ENCODE results near the gene P3H3. TPM values are rescaled to one million over a fixed set of nuclear protein-coding genes. Genes with fewer than 3 reads are reported as not detected.

P3H3 gene
- total and polyA plus RNA-seq, 9 of the 15 experiments (the other 6 are each of a cell fraction or from before 2014, with no cell fraction given): 0.03 to 15.0 (median 4.8) TPM

DNA sequence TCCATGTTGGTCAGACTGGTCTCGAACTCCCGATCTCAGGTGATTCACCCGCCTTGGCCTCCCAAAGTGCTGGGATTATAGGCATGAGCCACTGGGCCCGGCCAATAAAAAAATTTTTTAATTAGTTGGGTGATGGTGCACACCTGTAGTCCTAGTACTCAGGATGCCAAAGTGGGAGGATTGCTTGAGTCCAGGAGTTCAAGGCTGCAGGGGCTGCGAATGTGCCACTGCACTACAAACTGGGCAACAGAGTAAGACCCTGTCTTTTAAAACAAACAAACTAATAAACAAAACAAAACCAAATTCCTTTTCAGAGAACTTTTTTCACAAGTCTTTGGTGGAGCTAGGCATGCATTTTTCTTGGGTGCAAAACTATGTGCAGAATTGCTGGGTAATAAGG, 55.0 kb downstream of the P3H3 start:
- Histone ChIP-seq H4K20me1 (replicated peaks; ENCODE audit: control insufficient read depth, insufficient read depth, low read length) (no peaks in the 10 kb centered on the region), H3K4me3 (no peak overlapping the region), H3K4me2 (ENCODE audit: insufficient read depth, low read length) (no peak overlapping the region), H3K9me1 (ENCODE audit: control insufficient read depth, insufficient read depth, low read length) (no peaks in the 10 kb centered on the region), H3K27me3 (ENCODE audit: control insufficient read depth in 2 of 2, insufficient read depth in 2 of 2, low read length in 2 of 2) (no peaks in the 10 kb centered on the region), H3K4me1 (replicated peaks in 1 of 2; ENCODE audit: control insufficient read depth in 2 of 2, insufficient read depth in 2 of 2, low read length in 2 of 2) (peaks cover 3 to 9% of the 10 kb centered on the region in 2 experiments; a peak in 2 of 5 replicates), H2AFZ (ENCODE audit: low read depth, low read length) (no peak overlapping the region), H3K36me3 (ENCODE audit: control insufficient read depth, insufficient read depth, low read length) (peaks cover 14% of the 10 kb centered on the region; the same call in 1 of the 3 replicates), H3K9ac (ENCODE audit: insufficient read depth in 1 of 2, low read depth in 2 of 2, low read length in 2 of 2) (no peak overlapping the region), H3K9me3 (replicated peaks; ENCODE audit: control insufficient read depth, insufficient read depth, low read depth, low read length) (no peaks in the 10 kb centered on the region), H3K79me2 (ENCODE audit: control insufficient read depth, insufficient read depth, low read length) (no peaks in the 10 kb centered on the region), H3K27ac (ENCODE audit: extremely low read depth, low read depth, low read length) (no peak overlapping the region)
- POLR2A ChIA-PET: interaction anchor here (1.0 to 2.0 kb wide), 3 partner anchors 8 to 16 kb away, joined by 3 to 5 read pairs (median 4); partner anchors contain the start of genes SPSB2 and TPI1
- CTCF ChIA-PET (ENCODE audit: low intra/inter-chr PET ratio): no interaction called here
- BruUV-seq (replicated peaks): no TSS peak
- FAIRE-seq (no peak), ATAC-seq (no peak), DNase-seq (ENCODE audit: extremely low read depth in 1 of 4, low spot score in 3 of 4) (no peak)
- WGBS (ENCODE audit: insufficient coverage, low coverage, missing lambda C conversion rate): 94% methylated on average over 5 of the region's 5 CpGs
- in situ Hi-C loops (cut with MboI): no loop called here
- intact Hi-C loops (cut with micrococcal nuclease): no loop called here
- TF ChIP-seq TEAD2 (tag; IDR thresholded peaks at IDR 0.05) (no peak), POLR2B (IDR thresholded peaks at IDR 0.05; ENCODE audit: low read depth, partially characterized antibody) (no peak), ZNF644 (tag; IDR thresholded peaks at IDR 0.05; ENCODE audit: low read depth) (no peak), KLF13 (tag; IDR thresholded peaks at IDR 0.05; ENCODE audit: borderline replicate concordance, low read depth) (no peak), U2AF1 (optimal IDR thresholded peaks at IDR 0.05; ENCODE audit: low read depth, low read length) (no peak), PHF8 (IDR thresholded peaks at IDR 0.05; ENCODE audit: borderline replicate concordance, low read length) (no peak), SMARCA5 (IDR thresholded peaks at IDR 0.05) (no peak), U2AF2 (optimal IDR thresholded peaks at IDR 0.05; ENCODE audit: low read depth, low read length) (no peak), HSF4 (CRISPR knock-in tag; IDR thresholded peaks at IDR 0.05; ENCODE audit: borderline replicate concordance) (no peak)
- TF ChIP-seq, protein P1, sequence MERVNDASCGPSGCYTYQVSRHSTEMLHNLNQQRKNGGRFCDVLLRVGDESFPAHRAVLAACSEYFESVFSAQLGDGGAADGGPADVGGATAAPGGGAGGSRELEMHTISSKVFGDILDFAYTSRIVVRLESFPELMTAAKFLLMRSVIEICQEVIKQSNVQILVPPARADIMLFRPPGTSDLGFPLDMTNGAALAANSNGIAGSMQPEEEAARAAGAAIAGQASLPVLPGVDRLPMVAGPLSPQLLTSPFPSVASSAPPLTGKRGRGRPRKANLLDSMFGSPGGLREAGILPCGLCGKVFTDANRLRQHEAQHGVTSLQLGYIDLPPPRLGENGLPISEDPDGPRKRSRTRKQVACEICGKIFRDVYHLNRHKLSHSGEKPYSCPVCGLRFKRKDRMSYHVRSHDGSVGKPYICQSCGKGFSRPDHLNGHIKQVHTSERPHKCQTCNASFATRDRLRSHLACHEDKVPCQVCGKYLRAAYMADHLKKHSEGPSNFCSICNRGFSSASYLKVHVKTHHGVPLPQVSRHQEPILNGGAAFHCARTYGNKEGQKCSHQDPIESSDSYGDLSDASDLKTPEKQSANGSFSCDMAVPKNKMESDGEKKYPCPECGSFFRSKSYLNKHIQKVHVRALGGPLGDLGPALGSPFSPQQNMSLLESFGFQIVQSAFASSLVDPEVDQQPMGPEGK (CRISPR knock-in tag; IDR thresholded peaks at IDR 0.05; ENCODE audit: borderline replicate concordance): no peak
- TF ChIP-seq, protein P2, sequence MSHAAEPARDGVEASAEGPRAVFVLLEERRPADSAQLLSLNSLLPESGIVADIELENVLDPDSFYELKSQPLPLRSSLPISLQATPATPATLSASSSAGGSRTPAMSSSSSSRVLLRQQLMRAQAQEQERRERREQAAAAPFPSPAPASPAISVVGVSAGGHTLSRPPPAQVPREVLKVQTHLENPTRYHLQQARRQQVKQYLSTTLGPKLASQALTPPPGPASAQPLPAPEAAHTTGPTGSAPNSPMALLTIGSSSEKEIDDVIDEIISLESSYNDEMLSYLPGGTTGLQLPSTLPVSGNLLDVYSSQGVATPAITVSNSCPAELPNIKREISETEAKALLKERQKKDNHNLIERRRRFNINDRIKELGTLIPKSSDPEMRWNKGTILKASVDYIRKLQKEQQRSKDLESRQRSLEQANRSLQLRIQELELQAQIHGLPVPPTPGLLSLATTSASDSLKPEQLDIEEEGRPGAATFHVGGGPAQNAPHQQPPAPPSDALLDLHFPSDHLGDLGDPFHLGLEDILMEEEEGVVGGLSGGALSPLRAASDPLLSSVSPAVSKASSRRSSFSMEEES (CRISPR knock-in tag; IDR thresholded peaks at IDR 0.05): no peak
- TF ChIP-seq, protein P3, sequence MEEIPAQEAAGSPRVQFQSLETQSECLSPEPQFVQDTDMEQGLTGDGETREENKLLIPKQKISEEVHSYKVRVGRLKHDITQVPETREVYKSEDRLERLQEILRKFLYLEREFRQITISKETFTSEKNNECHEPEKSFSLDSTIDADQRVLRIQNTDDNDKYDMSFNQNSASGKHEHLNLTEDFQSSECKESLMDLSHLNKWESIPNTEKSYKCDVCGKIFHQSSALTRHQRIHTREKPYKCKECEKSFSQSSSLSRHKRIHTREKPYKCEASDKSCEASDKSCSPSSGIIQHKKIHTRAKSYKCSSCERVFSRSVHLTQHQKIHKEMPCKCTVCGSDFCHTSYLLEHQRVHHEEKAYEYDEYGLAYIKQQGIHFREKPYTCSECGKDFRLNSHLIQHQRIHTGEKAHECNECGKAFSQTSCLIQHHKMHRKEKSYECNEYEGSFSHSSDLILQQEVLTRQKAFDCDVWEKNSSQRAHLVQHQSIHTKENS (CRISPR knock-in tag; IDR thresholded peaks at IDR 0.05): no peak
- TF ChIP-seq, protein P4, sequence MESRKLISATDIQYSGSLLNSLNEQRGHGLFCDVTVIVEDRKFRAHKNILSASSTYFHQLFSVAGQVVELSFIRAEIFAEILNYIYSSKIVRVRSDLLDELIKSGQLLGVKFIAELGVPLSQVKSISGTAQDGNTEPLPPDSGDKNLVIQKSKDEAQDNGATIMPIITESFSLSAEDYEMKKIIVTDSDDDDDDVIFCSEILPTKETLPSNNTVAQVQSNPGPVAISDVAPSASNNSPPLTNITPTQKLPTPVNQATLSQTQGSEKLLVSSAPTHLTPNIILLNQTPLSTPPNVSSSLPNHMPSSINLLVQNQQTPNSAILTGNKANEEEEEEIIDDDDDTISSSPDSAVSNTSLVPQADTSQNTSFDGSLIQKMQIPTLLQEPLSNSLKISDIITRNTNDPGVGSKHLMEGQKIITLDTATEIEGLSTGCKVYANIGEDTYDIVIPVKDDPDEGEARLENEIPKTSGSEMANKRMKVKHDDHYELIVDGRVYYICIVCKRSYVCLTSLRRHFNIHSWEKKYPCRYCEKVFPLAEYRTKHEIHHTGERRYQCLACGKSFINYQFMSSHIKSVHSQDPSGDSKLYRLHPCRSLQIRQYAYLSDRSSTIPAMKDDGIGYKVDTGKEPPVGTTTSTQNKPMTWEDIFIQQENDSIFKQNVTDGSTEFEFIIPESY (CRISPR knock-in tag; IDR thresholded peaks at IDR 0.05): no peak

Measured in K562 (cell line).